ENCODE results near the gene EPB41L4A.

EPB41L4A gene

DNA sequence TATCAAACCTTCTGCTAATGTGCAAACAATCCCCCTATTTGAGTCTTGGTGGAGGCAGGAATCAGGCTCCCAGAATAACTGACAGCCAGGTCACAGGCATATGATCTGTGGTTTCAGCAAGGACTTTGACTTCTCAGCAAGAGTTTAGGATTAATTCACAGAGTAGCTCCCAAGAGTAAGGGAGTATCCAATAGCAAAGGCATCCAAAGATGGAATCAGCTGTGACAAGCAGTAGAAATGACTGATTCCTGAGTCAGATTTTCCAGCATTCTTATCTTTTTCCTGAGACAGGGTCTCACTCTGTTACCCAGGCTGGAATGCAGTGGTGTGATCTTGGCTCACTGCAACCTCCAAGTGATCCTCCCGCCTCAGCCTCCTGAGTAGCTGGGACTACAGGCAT, 108.3 kb downstream of the EPB41L4A start:
- Histone ChIP-seq H3K9ac (no peak overlapping the region), H2AFZ (no peak overlapping the region), H3K36me3 (ENCODE audit: control insufficient read depth, insufficient read depth, low read length) (no peaks in the 10 kb centered on the region), H3K4me2 (ENCODE audit: low read length) (no peak overlapping the region), H3K79me2 (peaks cover 14% of the 10 kb centered on the region), H3K27ac (no peak overlapping the region), H3K4me1 (peaks cover 25% of the 10 kb centered on the region), H3K4me3 (ENCODE audit: low read depth, low read length) (no peak overlapping the region), H3K27me3 (ENCODE audit: control insufficient read depth, insufficient read depth, low read length) (no peaks in the 10 kb centered on the region), H3K9me3 (ENCODE audit: control insufficient read depth, low read length) (no peaks in the 10 kb centered on the region)
- TF ChIP-seq, protein P1, sequence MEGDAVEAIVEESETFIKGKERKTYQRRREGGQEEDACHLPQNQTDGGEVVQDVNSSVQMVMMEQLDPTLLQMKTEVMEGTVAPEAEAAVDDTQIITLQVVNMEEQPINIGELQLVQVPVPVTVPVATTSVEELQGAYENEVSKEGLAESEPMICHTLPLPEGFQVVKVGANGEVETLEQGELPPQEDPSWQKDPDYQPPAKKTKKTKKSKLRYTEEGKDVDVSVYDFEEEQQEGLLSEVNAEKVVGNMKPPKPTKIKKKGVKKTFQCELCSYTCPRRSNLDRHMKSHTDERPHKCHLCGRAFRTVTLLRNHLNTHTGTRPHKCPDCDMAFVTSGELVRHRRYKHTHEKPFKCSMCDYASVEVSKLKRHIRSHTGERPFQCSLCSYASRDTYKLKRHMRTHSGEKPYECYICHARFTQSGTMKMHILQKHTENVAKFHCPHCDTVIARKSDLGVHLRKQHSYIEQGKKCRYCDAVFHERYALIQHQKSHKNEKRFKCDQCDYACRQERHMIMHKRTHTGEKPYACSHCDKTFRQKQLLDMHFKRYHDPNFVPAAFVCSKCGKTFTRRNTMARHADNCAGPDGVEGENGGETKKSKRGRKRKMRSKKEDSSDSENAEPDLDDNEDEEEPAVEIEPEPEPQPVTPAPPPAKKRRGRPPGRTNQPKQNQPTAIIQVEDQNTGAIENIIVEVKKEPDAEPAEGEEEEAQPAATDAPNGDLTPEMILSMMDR (IDR thresholded peaks at IDR 0.05), result no peak

DNA sequence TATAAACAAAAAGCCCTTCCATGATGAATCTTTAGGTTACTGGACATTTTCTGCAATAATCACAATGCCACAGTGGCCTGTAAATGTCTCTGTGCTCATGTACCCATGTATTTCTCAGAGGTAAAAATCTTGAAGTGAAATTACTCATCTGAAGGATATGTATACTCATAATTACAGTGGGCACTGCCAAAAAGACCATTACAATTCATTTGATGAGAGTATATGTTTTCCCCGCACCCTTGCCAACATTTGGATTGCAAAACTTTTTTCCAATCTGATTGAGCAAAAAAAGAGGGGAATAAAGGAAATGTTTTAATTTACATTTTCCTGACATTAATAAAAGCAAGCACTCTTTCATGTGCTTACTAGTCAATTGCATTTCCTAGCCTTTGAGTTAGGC, 110.5 kb downstream of the EPB41L4A start:
- Histone ChIP-seq H3K4me3 (ENCODE audit: low read depth, low read length) (no peak overlapping the region), H3K4me2 (ENCODE audit: low read length) (no peak overlapping the region), H3K9me3 (ENCODE audit: control insufficient read depth, low read length) (no peaks in the 10 kb centered on the region), H3K36me3 (ENCODE audit: control insufficient read depth, insufficient read depth, low read length) (no peaks in the 10 kb centered on the region), H3K27me3 (ENCODE audit: control insufficient read depth, insufficient read depth, low read length) (no peaks in the 10 kb centered on the region), H3K4me1 (peaks cover 35% of the 10 kb centered on the region), H3K79me2 (peaks cover 18% of the 10 kb centered on the region), H2AFZ (no peak overlapping the region), H3K27ac (no peak overlapping the region), H3K9ac (no peak overlapping the region)
- TF ChIP-seq, protein P1 (IDR thresholded peaks at IDR 0.05), result no peak

DNA sequence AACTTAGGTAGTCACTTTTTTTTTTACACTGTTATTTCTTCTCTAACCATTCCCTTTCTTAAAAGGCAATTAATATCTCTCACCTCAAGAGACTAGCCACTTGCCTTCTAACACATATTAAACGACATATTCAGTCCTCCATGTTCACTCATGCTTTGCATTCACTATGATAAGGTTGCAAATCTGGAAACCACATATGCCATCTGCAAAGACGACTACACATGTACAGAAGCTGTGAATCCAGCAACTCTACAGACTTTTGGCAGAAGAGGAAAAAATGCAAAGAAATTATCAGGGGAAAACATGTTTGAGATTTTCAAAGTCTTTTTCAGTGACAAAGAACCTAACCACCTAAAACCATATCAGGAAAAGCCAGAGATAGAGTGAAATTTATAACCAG, 112.1 kb downstream of the EPB41L4A start:
- Histone ChIP-seq H3K27ac (no peak overlapping the region), H3K4me2 (ENCODE audit: low read length) (no peak overlapping the region), H3K9ac (no peak overlapping the region), H3K36me3 (ENCODE audit: control insufficient read depth, insufficient read depth, low read length) (no peaks in the 10 kb centered on the region), H3K4me1 (peaks cover 26% of the 10 kb centered on the region), H3K79me2 (peaks cover 25% of the 10 kb centered on the region), H3K9me3 (ENCODE audit: control insufficient read depth, low read length) (no peaks in the 10 kb centered on the region), H3K27me3 (ENCODE audit: control insufficient read depth, insufficient read depth, low read length) (no peaks in the 10 kb centered on the region), H2AFZ (no peak overlapping the region), H3K4me3 (ENCODE audit: low read depth, low read length) (no peak overlapping the region)
- TF ChIP-seq, protein P1 (IDR thresholded peaks at IDR 0.05), result no peak

DNA sequence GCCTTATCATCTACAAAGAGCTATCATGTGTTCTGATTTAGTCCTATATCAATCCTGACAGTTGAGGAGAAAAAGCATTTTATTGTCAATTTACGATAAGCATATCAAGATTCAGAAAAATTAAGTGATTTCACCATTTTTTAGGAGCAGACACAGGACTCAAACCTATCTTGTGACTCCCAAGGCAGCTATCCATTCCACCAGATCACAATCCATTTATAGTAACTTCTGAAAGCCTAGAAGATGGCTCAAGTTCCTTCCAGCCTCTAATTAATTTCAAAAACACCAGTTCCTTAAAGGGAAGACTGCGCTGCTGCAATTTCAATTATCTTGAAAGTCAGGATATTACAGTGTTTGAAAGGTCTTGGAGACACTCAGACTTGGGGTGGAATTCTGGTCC, 114.3 kb downstream of the EPB41L4A start:
- TF ChIP-seq, protein P1 (IDR thresholded peaks at IDR 0.05), result no peak

DNA sequence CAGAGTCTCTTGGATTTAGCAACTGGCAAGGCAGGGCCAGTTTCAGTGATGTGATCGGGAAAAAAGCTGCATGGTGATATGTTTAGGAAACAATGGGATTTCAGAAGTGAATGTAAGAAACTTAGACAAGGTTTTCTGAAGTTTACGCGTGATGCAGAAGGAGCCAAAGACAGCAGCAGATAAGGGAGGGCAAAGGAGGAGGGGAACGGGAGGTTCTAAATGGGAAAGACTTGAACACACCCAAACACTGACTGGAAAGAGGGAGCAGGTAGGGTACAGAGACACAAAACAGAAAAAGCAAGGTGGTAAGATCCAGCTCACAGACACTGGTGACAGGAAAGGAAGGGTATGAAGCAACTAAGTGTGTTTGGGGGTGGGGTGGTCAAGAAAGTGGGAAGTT, 115.4 kb downstream of the EPB41L4A start:
- H3K9me3 ChIP-seq (ENCODE audit: control insufficient read depth, low read length), result no peaks in the 10 kb centered on the region
- H3K4me1 ChIP-seq, result peaks cover 18% of the 10 kb centered on the region
- H3K4me3 ChIP-seq (ENCODE audit: low read depth, low read length), result no peak overlapping the region
- H3K27me3 ChIP-seq (ENCODE audit: control insufficient read depth, insufficient read depth, low read length), result no peaks in the 10 kb centered on the region
- no peaks in the 10 kb centered on the region for H3K36me3 ChIP-seq (ENCODE audit: control insufficient read depth, insufficient read depth, low read length)
- H3K9ac ChIP-seq, result no peak overlapping the region
- no peak overlapping the region for H2AFZ ChIP-seq
- H3K4me2 ChIP-seq (ENCODE audit: low read length), result no peak overlapping the region
- TF ChIP-seq, protein P1 (IDR thresholded peaks at IDR 0.05), result no peak
- H3K79me2 ChIP-seq, result peaks cover 45% of the 10 kb centered on the region
- no peak overlapping the region for H3K27ac ChIP-seq

More for the DNA sequence above, 114.3 kb downstream of the EPB41L4A start:
- Histone ChIP-seq H3K79me2 (peaks cover 34% of the 10 kb centered on the region), H3K9me3 (ENCODE audit: control insufficient read depth, low read length) (no peaks in the 10 kb centered on the region), H3K27me3 (ENCODE audit: control insufficient read depth, insufficient read depth, low read length) (no peaks in the 10 kb centered on the region), H3K4me2 (ENCODE audit: low read length) (no peak overlapping the region), H2AFZ (no peak overlapping the region), H3K4me1 (peaks cover 18% of the 10 kb centered on the region), H3K4me3 (ENCODE audit: low read depth, low read length) (no peak overlapping the region), H3K9ac (no peak overlapping the region), H3K27ac (no peak overlapping the region), H3K36me3 (ENCODE audit: control insufficient read depth, insufficient read depth, low read length) (no peaks in the 10 kb centered on the region)

Measured in parathyroid adenoma (tissue), 2 donors.